ENCODE data around the gene GRAMD4.

GRAMD4 gene

GRCh38 chr22:46619830-46620501 is at the start of gene GRAMD4:
TSS of gene GRAMD4 (plus strand) at chr22:46620386. CDS start at chr22:46626800, 6,414 bp downstream.
- H3F3A ChIP-seq (ENCODE audit: insufficient read depth, low read length): no peaks in the 10 kb centered on the region
- no peaks in the 10 kb centered on the region for H3K9me3 ChIP-seq (ENCODE audit: low read length)
- H2AFZ ChIP-seq (ENCODE audit: low read length): no peak within 1 kb of the TSS
- H3K4me3 ChIP-seq (ENCODE audit: low read depth, low read length, poor library complexity, severe bottlenecking): no peak within 1 kb of the TSS
- H3K36me3 ChIP-seq (ENCODE audit: insufficient read depth, low read length): no peaks in the 10 kb centered on the region; the same call in 1 of the 2 replicates
- no peak within 1 kb of the TSS for H3K4me2 ChIP-seq (ENCODE audit: low read length)
- no peaks in the 10 kb centered on the region for H3K79me2 ChIP-seq (ENCODE audit: insufficient read depth, low read length)
- H3K27ac ChIP-seq (ENCODE audit: low read depth, low read length, poor library complexity, severe bottlenecking): no peak within 1 kb of the TSS
- peaks cover 17% of the 10 kb centered on the region for H3K4me1 ChIP-seq (ENCODE audit: insufficient read depth, low read length, severe bottlenecking)
- H3K27me3 ChIP-seq (ENCODE audit: insufficient read depth, low read length): no peaks in the 10 kb centered on the region
- H3K9ac ChIP-seq (ENCODE audit: low read length): no peak within 1 kb of the TSS
- no peaks in the 10 kb centered on the region for H4K20me1 ChIP-seq (ENCODE audit: insufficient read depth, low read length)
- TF ChIP-seq CTCF (IDR thresholded peaks at IDR 0.05; ENCODE audit: low read length): no peak
- TF ChIP-seq EZH2 (IDR thresholded peaks at IDR 0.05; ENCODE audit: borderline replicate concordance, low read length): no peak
- no peaks in the 10 kb centered on the region for H3K9me2 ChIP-seq (ENCODE audit: low read depth, low read length)

- Histone ChIP-seq H3K4me1 (ENCODE audit: insufficient read depth, low read length, severe bottlenecking) (no peaks in the 10 kb centered on the region), H3K4me3 (ENCODE audit: low read depth, low read length, poor library complexity, severe bottlenecking) (no peak overlapping the region), H3K27ac (ENCODE audit: low read depth, low read length, poor library complexity, severe bottlenecking) (no peak overlapping the region), H4K20me1 (ENCODE audit: insufficient read depth, low read length) (no peaks in the 10 kb centered on the region), H3K36me3 (ENCODE audit: insufficient read depth, low read length) (no peaks in the 10 kb centered on the region; the same call in 1 of the 2 replicates), H3K27me3 (ENCODE audit: insufficient read depth, low read length) (peaks cover 5% of the 10 kb centered on the region; the same call in 1 of the 2 replicates), H3K9me2 (ENCODE audit: low read depth, low read length) (no peaks in the 10 kb centered on the region), H3K79me2 (ENCODE audit: insufficient read depth, low read length) (no peaks in the 10 kb centered on the region), H3K4me2 (ENCODE audit: low read length) (no peak overlapping the region), H3K9ac (ENCODE audit: low read length) (no peak overlapping the region), H2AFZ (ENCODE audit: low read length) (no peak overlapping the region), H3K9me3 (ENCODE audit: low read length) (peaks cover 7% of the 10 kb centered on the region), H3F3A (ENCODE audit: insufficient read depth, low read length) (no peaks in the 10 kb centered on the region)
- TF ChIP-seq EZH2 (IDR thresholded peaks at IDR 0.05; ENCODE audit: borderline replicate concordance, low read length) (no peak), CTCF (IDR thresholded peaks at IDR 0.05; ENCODE audit: low read length) (no peak)
Measured at GRCh38 chr22:46571642-46572250, 48.4 kb upstream of the GRAMD4 start.

- Histone ChIP-seq H3K4me1 (ENCODE audit: insufficient read depth, low read length, severe bottlenecking) (peaks cover 7% of the 10 kb centered on the region), H4K20me1 (ENCODE audit: insufficient read depth, low read length) (no peaks in the 10 kb centered on the region), H3K36me3 (ENCODE audit: insufficient read depth, low read length) (no peaks in the 10 kb centered on the region; the same call in 1 of the 2 replicates), H3K4me3 (ENCODE audit: low read depth, low read length, poor library complexity, severe bottlenecking) (no peak overlapping the region), H3K79me2 (ENCODE audit: insufficient read depth, low read length) (no peaks in the 10 kb centered on the region), H3K9ac (ENCODE audit: low read length) (no peak overlapping the region), H3K27ac (ENCODE audit: low read depth, low read length, poor library complexity, severe bottlenecking) (no peak overlapping the region), H3K4me2 (ENCODE audit: low read length) (no peak overlapping the region), H2AFZ (ENCODE audit: low read length) (no peak overlapping the region), H3K9me2 (ENCODE audit: low read depth, low read length) (no peaks in the 10 kb centered on the region), H3F3A (ENCODE audit: insufficient read depth, low read length) (no peaks in the 10 kb centered on the region), H3K9me3 (ENCODE audit: low read length) (peaks cover 7% of the 10 kb centered on the region), H3K27me3 (ENCODE audit: insufficient read depth, low read length) (peaks cover 11% of the 10 kb centered on the region)
- no peak for TF ChIP-seq CTCF (IDR thresholded peaks at IDR 0.05; ENCODE audit: low read length)
Measured at GRCh38 chr22:46572911-46573780, 47.0 kb upstream of the GRAMD4 start.

Measured in OCI-LY1 (cell line).